ENCODE results near the gene ALG14.

ALG14 gene

DNA sequence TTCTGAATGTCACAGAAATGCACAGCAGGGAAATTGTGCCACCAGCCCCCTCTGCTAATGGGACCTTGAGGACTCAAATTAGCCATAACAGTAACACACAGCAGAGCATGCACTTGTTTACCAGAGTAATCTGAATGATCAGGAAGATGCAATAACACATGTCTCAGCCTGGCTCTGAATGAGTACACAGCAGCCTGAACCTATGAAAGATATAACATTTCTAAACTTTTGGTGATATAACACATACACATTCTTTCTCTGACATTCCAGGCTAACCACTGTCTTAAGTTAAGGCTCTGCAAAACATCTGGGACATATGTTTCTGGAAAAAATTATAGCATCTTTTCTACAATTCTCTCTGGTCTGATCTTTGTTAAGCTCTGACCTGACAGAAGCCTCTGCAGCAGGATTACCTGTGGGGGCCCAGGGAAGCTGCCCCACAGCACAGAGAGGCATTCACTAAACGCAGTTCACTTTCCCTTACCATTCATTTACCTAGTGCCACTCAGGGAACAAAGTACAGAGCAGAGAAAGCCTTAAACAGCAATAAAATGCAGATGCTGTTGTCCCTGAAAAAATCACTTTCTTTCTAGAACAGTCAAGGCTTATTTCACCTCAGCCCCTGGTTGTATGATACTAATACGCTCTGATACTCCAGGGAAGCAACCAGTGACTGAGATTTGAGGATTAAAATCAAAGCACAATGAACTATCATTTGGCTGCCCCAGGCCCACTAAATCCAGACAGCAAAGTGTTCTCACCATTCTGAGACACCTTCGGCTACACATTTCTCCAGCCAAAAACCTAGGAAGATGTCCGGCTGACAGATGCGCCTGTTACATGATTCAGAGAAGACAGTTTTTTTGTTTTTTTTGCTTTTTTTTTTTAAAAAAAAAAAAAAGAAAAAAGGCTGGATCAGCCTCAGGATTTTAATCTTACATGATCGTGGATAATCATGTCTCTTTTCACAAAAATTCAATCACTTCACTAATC lies 91.9 kb downstream of the ALG14 start:
- no peak for DNase-seq (ENCODE audit: low read depth)

DNA sequence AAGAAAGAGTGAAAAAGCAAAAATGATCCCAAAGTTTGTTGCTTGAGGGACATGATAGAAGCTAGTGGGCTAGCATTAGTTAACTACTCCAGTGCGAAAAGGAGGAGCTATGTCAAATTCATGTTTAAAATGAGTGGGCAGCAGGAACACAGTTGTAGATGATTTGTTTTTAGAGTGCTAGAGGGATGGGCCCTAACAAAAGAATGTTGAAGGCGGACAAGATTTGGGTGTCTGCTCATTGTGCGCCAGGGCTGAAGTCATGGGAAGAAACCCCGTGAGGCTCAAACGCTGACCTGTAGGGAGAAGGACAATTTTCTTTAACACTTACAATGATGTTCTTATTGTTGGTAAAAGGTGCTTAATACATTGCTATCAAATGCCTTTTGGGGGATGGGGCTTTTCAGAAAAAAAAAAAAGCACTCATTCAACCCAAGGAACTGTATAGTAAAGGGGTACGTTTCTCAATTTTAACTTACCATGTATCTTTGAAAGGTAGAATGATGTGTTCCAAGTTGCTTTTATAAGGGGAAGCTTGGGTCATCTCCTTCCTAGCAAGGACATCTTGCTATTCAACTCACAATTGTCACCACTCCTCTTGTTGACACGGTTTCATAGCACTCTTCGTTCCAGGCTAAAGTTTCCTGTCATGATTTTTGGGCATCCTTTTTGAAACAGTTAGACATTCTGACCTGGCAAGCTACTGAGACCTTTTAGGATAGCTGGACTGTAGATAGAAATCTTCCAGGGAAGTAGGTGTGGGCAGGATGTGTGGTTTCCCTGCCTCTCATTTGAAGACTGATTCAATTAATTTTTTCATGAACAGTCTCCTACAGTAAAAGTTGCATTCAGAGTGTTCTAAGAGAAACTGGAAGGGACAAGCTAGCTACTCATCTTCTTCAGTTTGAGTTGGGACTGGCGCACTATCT lies 92.8 kb downstream of the ALG14 start:
- DNase-seq (ENCODE audit: low read depth) = no peak

GRCh38 chr1:94979131-94979530 lies 93.6 kb downstream of the ALG14 start:
- DNase-seq (ENCODE audit: low read depth) = no peak

DNA sequence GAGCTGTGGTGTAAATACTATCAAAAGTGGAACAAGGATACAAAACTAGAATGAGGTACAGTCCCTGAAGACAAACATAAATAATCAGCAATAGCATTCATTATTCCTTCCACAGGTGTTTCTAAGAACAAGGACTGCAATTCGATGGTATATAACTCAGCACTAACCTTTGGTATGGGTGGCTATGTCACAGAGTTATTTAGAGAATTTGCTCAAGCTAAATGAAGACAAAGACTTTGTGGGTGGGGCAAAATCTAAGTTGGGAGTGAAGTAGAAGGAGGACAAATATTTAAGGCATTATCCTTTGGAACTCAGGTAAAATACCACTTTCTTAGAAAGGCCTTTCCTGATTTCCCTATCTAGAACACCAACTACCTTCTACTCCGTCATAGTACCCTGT lies 94.3 kb downstream of the ALG14 start:
- DNase-seq (ENCODE audit: low read depth) = no peak

- no peak for DNase-seq (ENCODE audit: low read depth)
Measured at GRCh38 chr1:94976971-94977548, 95.7 kb downstream of the ALG14 start.

DNA sequence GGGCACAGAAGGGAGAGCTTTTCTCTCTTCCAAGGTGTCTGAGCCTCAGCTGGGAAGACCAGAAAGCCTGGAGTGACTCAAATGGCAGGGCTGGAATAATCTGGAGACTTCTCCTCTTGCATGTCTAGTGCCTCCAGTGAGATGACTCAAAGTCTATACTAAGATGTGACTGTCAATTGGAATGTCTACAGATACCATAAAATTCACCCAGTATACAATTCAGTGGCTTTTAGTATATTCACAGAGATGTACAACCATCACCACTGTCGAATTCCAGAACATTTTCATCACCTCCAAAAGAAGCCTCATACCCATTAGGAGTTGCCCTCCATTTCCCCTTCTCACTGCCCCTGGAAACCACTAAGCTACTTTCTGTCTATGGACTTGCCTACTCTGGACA lies 97.9 kb downstream of the ALG14 start:
- DNase-seq (ENCODE audit: low read depth) = no peak

- no peak for DNase-seq (ENCODE audit: low read depth)
Measured at GRCh38 chr1:94974241-94974640, 98.5 kb downstream of the ALG14 start.

DNA sequence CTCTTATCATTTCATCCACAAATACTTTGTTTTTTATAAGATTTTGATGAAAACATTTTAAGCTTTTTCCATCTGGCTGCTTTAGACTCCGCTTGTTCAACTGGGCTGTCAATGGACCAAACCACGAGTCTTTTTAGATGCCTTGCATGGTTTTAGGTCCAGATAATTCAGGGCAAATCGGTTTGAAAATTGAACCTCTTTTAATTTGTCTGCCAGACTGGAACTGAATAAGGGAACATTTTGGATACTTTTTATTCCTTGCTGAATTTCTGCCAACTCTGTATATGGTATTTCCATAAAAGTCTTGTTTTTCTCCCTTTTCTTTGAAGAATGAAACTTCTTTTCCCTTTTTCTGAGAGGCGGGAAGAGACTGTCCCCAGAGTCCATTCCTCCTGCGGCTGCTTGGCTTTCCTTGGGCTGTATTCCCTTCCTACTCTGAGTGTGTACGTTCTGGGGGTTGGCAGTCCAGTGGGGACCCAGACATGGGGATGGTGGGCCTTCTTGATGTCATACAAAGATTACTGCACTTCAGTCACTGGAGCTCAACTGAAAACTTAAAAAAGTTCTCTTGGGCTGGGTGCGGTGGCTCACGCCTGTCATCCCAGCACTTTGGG lies 99.3 kb downstream of the ALG14 start:
- no peak for DNase-seq (ENCODE audit: low read depth)

- DNase-seq (ENCODE audit: low read depth) = no peak
Measured at GRCh38 chr1:94971491-94971924, 101.2 kb downstream of the ALG14 start.

GRCh38 chr1:94970783-94971182 lies 102.0 kb downstream of the ALG14 start:
- DNase-seq (ENCODE audit: low read depth) = no peak

GRCh38 chr1:94969137-94969536 lies 103.6 kb downstream of the ALG14 start:
- DNase-seq (ENCODE audit: low read depth) = no peak

- no peak for DNase-seq (ENCODE audit: low read depth)
Measured at GRCh38 chr1:94966033-94966432, 106.7 kb downstream of the ALG14 start.

GRCh38 chr1:94963864-94964263 lies 108.9 kb downstream of the ALG14 start:
- DNase-seq (ENCODE audit: low read depth) = no peak

DNA sequence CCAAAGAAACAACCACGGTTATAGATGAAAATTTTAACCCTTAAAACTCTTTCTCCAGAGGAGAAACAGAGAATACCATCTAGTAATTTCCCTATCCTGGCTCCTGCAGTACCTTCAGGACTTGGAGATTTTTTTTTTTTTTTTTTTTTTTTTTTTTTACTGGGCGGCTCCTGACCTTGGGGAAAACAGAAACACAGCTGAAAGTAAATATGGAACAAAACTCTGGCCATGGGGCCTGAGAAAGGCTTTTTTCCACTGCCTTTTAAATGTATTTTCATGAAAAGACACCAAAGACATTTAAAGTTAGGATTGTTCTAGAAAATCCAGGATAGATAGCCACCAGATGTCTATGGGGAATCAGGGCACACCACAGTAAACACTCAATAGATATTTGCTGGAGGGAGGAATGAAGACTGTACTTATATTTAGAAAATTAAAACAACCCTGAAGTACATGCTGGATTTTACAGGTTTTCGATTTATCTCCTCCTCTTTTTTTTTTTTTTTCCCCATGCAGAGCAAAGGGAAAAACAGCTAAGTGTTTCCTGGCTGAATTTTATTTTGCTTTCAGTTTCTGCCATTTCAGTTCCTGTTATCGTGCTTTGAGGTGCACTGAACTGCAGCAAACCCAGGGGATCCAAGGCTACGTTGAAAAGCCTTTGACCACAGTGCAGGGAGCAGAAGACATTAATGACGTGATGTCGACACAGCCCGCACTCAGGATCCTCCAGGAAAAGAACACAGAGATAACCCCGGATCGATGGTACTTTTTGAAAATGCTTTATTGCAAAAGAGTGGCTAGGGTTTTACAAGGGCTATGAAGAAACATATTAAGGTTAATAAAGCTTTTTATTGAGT lies 110.1 kb downstream of the ALG14 start:
- DNase-seq (ENCODE audit: low read depth) = peak; percentile 6

DNA sequence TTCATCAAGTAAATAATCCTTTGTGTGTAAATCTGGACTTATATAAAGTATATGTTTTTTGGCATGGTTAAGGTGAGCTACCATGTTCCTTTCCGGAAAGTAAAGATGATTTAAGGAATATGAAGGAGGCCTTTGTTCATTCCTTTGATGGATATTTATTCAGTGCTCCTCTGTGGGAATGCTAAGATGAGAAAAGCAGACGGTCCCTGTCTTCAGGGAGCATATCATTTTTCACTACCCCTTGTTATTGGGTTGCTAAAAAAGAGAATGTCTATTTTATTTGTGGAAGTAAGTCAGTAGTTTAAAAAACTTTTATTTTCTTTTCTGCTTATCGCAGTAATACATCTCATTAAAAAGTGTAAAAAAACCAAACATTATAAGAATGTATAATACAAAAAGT lies 110.8 kb downstream of the ALG14 start:
- DNase-seq (ENCODE audit: low read depth) = no peak

DNA sequence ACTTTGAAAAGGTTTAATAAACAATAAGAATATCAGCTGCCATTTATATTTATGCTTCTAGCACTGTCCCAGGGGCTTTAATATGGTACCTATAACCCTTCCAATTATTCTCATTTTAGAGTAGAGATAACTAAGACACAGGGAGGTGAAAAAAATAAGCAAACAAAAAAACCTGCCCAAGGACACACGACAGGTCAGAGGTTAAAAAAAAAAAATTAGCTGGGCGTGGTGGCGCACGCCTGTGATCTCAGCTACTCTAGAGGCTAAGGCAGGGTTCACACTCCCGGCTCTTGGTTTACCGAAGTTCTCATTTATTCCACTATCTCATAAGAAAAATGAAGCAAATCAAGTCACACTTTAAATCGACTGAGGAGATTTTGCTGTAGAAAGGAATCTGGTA lies 111.2 kb downstream of the ALG14 start:
- no peak for DNase-seq (ENCODE audit: low read depth)

- DNase-seq (ENCODE audit: low read depth) = no peak
Measured at GRCh38 chr1:94958081-94958480, 114.7 kb downstream of the ALG14 start.

GRCh38 chr1:94955767-94956632 lies 116.8 kb downstream of the ALG14 start:
- no peak for DNase-seq (ENCODE audit: low read depth)

DNA sequence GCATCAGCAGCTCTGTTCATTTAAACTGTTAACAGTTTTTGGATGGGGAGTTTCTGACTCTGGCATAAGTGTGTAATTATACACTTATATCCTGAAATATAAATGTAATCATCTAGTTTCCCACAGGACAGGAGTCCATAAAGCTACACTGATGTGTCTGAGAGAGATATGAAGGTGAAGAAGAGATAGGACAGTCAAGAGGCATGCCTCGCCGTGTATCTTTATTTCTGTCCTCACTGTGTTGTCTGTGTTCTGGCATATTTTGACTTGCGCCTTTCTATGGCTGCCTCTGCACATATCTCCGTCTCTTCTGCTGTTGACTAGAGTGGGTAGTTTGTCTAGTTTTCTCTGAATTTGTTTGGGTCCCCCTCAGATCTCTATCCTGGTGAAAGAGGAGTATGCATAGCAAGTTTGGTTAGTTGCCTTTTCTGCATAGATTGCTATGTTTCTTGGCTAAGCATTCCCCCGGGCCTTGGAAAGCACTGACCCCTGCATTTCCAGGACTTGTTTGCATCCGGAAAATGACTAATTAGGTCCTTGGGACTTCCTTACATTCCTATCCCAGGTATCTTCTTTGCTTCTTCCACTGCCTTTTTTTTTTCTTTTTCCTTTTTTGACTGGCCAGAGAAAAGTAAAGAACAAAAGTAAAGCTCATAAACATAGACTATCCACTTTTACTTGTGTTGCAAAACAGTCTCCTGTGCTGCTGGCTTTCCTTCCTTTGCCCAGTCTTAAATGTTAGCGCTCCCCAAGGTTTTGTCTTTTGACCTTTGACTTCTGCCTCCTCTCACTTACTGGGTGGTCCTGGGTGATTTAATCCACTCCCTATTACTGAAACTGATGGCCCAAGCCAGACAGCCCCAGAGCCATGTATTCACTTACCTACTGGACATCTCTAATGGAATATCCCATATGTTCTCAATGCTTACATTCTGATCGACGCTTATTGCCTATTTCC lies 118.2 kb downstream of the ALG14 start:
- no peak for DNase-seq (ENCODE audit: low read depth)
